Measurements from ENCODE around the gene FRMPD2.
A peak's percentile ranks its signal among the peaks of the same experiment; 100 is the strongest.
"Not testable (repeated sequence)": the region's sequence is repeated elsewhere in the genome, so short reads cannot be mapped to it uniquely, and the experiment has no call there.

Gene FRMPD2

DNA sequence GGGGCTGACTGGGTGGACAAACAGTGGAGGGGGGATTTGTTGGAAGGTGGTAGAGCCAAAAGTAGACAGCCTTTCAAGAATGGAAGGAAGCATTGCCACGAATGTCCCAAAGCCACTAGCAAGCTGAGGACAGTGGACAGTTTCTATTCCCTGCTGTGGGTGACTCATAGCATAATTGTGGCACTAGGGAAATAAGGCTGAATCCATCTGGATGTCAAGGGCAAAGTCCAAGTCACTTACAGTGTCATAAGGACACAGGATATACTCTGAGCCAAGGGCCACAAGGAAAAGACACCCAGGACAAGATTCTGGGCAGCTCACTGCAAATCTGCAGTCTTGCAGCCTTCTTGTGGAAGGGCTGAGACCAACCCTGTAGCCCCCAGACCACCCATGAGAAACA is 79.7 kb downstream of the FRMPD2 start:
- DNase-seq: no peak

DNA sequence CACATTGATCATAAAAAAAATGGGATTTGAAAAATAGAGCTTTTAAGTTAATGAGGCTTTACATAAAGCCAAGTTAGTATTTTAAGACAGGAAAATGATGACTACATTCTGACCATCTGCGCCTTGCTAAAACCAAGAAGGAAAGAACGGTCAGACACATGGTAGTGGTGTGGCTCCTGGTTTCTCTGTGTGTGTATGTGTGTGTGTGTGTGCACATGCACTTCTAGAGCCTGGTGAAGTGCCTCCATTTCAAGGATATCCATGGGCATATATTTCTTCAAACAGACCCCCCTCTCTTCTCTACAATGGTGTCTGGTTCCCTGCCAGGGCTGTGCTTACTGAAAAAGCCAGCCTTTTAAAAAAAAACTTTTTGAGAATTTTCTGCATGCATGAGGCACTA is 80.9 kb downstream of the FRMPD2 start:
- DNase-seq: no peak

DNA sequence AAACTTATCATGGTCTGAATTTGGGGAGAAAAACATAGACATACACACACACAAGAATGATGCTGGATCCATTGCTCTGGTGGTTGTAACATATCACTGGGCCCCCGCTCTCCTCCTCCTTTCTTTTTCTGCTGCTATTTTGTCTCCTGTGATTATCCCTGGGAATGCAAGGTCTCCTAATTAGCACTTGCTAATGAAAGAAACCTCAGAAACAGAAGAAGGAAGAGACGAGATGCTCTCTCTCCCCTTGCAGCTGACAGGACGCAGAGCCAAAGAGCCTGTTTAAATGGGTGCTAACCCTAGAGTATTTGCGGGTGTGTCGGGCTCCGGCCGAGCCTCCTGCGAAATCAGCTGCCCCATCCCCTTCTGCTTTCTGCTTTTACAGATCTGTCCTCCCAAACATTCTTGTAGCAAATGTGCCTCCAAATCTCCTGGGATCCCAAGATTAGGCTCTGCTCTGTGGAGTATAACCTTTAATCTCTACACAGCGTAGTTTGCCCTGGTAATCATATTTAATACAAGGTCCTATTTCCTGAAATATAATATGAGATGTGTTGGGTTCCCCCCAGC is 81.5 kb downstream of the FRMPD2 start:
- no peak for DNase-seq

DNA sequence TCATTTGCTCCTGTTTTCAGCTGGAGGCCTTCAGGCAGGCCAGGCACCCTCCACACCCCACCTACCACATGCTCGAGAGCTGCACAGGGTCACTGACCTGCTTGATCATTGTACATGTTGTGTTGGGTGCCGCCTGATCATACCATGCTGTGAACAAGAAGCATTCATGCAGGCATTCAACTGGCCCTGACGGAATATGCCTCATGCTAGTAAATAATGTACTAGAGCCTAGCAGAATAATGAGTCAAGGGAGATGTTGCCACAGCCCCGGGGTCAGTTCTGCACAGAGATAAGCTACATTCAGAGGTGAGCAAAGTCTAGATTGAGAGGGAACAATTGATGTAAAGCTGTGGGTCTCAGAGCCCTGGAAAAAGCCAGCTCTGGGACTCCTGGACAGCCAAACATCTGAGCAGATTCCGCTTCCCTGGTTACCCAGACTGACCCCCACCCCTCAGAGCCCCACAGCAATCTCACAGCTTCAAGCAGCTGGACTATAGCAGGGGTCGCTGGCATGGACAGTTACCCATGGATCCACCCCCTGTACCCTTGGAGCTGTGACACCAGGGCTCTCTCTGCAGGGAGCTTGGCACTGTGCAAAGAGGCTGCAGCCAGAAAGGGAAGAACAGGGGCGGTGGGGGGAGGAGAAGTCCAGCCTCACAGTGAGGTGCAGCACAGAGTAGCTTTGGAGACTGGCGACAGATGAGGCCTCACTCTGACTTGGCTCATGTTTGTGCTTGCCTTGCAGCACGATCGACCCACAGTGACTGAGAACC is 86.6 kb downstream of the FRMPD2 start:
- no peak for DNase-seq

DNA sequence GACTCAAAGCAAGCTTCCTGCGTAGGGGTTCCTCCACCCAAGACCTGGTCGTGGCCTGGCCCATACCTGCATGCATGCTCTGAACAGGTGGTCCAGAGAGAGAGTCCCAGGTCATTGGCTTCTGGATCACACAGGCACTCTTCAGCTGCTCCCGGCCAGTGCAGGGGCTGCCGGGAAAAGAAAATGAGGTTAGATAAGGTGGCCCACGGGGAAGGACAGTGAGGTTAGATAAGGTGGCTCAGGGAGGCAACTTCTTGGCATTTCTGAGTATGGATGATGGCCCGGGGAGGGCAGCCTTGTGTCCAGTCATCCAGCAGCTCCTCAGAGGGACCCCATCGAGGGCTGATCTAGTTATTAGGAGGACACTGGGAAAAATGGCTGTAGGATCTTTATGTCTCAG is 87.4 kb downstream of the FRMPD2 start:
- DNase-seq: no peak

DNA sequence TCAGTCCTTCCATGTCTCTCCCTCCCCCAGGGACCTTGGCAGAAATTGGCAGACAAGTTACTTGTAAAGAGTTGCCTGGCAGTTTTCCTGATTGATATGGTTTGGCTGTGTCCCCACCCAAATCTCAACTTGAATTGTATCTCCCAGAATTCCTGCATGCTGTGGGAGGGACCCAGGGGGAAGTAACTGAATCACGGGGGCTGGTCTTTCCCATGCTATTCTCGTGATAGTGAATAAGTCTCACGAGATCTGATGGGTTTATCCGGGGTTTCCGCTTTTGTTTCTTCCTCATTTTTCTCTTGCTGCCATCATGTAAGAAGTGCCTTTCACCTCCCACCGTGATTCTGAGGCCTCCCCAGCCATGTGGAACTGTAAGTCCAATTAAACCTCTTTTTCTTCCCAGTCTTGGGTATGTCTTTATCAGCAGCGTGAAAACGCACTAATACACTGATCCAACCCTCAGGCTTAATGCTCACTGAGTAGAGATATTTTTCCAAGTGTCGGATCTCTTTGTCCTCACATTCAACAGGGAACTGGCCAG is 88.2 kb downstream of the FRMPD2 start:
- DNase-seq: not testable (repeated sequence)

DNA sequence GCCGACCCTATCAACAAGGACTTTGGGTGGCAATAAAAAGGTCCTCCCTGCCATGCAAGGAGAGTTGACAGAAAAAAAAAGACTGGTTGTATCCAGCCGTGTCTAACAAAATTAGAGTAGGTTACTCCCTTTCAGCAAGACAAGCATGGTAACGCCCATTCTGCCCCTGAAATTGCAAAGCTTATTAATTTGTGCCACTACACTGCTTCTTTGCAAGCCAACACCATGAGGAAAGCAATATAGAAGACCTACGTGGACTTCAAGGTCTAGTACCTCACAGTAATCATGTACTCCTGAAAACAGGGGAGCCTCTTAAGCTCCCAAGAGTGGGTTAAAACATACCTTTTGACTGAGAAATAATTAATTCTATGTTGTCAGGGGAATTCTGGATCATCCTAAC is 90.3 kb downstream of the FRMPD2 start:
- DNase-seq: no peak

DNA sequence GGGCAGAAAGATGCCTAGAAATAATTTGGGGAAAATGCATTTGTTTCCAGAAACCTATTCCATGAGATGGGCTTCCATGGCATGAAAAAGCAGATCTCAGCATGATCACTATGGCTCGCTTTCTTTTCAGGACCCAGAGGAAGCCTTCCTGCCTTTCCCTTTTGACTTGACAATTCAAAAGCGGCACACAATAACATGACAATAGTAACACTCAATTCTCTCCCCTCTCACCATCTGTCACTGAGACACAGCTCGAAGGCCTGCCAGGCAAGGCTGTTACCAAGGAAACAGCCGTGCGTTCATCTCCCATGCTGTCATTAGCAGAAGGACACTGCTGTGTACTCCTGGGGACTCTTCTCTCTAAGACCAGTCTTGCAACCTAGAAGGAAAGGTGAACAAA is 101.8 kb downstream of the FRMPD2 start:
- DNase-seq: peak; percentile 17

DNA sequence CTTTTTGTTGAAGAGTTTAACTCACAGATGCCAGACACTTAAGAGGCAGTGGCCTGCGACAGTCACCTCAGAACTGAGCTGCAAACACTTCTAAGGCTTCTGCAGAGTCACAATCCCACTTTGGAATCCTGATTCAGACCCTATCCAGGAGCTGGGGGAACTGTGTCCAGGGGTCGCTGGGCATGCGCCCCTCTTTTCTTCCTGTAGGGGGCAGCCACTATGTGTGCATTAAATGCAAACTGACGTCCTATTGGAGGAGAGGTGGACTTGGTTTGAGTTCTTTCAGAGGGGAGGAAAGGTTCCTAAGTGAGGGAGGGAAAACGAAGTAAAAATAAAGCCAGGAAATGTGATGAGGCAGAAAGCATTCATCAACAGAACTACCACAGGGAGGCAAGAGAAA is 113.8 kb downstream of the FRMPD2 start:
- DNase-seq: not testable (repeated sequence)

DNA sequence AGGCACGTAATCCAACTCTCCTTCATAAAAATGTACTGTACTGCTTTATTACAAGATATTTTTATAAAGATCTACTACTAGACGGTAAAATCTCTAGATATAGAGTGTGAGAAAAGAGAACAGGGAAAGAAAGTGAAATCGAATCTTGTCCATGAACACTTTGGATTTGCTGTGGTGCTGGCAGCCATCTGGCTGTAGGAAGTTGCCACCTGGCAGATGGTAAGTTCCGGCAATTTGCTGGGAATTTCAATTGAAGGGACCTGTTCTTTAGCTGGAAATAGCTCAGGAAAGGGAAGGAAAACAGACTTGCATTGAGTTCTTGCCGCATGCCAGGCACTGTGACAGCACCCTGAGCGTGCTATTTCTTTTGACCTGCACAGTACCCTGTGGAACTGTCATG is 114.3 kb downstream of the FRMPD2 start:
- DNase-seq: not testable (repeated sequence)

DNA sequence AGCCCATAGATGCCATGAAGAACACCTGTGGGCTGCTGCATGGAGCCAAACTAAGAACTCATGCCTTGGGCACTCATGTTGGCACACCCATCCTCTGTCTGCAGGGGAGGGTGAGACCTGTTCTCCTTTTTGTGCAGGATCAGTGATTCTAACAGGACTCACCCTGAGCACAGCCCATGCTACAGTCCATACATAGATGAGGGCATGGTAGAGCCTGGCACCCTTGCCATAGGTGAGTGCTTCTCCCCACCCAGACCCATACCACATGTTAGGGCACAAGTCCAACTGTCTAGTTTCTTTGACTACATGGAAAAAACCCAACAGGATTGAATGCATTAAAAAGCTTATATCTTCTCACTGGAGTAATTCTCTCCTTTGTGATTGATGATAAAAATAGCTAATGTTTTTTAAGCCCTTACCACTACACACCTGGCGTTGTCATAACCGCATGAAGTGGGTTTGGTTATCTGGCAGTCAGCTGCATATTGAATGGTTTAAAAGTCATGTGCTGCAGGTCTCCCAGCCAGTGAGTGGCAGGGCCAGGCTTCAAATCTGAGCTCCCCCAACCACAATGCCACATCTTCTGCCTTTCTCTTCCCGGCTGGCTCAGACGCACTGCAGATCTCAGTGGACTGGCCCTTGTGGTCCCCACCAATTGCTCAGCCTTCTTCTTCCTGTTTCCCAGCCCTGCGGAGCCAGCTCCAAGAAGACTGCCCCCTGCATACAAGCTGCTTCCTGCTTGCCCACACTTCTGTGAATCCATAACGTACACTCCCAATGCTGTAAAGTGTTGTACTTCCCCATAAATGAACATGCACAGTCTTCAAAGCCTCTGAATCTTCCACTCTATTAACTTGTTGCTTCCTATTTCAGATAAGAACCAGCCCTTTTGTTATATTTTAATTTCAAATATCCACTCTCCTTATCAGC is 120.0 kb downstream of the FRMPD2 start:
- not testable (repeated sequence) for DNase-seq

DNA sequence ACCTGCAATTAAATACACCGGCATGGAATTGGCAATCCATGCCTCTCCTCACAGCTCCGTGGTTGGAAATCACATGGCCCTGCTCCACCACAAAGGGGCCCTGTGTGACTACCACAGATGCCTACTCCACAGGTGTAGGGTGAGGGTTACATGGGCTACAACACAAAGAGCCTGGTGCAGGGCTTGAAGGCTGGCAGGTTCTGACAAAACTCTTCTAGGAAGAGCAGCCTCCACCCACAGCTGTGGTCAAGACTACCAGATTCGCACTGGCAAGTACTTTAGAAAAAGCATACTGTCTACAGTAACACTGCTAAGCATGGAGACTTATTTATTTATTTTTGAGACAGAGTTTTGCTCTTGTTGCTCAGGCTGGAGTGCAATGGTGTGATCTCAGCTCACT is 126.9 kb downstream of the FRMPD2 start:
- DNase-seq: not testable (repeated sequence)

DNA sequence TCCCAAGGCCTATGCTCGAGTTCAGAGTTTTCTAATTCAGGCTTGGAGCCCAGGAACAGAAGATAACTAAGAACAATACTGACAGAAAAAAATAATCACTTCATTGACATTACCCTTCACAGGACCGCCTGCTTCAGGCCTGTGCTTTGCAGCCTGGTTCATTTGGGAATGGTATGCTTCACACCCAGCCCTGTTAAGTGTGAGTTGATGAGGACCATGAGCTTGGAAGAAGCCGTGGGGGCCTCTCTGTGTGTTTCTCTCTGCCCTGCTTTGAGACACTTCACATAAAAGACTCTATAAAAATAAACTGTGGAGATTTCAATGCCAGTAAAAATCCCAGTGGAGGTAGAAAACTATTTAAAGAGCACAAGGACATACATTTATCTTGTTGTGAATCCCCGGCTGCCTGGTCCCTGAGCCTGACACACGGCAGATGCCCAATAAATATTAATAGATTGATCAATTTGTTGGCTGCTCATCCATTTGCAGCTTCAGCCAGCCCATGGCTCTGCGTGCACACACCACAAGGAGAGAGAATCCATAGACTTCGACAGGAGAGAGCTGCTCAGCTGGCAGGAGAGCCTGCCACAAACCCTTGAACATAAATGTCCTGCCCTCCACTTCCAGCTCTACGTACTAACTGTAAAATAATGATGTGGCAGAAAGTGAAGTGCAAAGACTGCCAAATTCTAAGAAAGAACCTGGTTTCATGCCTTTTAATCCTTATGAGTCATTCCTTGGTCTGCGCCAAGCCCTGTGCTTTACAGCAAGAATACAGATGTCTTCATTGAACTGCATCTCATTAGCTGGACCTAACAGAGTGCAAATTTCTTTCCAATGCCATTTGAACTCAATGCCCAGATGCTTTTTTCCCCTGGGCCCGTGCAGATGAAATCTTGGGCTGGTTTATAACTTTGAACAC is 130.5 kb downstream of the FRMPD2 start:
- DNase-seq: not testable (repeated sequence)

DNA sequence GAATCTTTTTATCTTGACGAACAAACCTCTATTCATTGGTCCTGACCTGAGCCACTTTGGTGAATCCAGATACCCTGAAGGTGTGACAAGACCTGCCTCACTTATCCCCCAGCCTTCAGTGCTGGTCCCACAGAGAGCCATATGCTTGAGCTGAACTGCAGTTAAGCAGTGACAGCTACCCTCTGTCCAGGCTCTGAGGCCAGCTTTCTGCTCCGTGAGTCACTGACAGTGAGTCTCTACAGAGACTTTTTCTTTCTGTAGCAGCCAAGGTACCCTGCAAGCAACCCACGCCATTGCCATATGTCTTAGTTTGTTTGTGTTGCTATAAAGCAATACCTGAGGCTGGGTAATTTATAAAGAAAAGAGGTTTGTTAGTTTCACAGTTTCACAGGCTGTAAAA is 133.5 kb downstream of the FRMPD2 start:
- not testable (repeated sequence) for DNase-seq

DNA sequence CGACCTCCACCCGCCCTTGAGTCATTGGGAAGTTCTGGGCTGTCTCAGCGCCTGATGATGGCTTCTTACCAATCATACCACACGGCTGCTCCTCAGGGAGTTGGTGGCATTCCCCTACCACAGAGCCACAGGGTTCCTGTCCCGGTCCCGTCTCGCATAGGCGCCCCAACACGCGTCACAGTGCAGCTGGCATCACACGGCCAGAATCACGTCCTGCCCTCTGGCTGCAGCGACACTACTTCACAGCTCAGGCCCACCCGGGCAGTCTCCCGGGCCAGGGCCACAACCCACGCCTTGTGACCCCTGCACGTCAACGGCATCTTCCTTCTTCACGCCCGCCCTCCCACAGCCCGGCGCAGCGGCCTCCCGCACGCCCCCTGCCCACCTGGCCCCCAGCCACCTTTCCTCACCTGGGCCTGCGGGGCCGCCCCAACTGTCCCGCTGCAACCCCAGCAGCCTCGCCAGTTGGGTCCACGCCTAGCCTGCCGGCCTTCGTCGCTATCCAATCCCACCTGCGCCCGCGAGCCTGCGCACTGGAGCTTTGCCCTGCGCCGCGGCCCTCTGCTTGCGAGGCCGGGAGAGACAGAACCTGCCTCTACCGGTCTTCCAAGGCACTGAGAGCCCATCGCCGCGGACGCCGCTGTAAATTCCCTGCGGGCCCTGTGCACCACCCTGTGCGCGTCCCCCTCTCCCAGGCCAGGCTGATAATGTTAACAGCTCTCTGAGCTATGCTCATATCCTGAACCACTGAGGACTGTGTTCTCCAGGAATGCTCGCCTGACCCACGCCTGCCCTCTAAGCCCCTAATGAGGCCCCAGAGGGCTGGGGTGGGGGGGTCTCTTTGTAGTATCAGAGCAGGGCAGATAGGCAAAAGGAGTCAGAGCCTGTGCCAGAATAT is 134.3 kb downstream of the FRMPD2 start:
- not testable (repeated sequence) for DNase-seq

DNA sequence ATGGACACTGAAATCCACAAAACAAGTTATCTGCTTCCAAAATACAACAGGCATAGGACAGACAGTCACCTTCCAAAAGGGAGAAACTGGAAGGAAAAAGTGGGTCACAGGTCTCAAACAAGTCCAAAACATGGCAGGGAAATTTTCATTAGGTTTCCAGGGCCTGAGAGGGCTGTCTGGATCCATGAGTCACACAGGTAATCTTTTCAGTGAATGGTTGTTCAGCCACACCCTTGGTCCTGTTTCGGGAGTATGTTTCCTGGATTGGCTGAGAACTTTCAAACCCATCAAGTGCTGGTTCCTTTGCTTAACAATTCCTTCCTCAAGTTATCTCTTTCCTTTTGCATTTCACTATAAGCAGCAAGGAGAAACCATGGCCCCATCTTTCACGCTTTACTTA is 145.5 kb downstream of the FRMPD2 start:
- not testable (repeated sequence) for DNase-seq

DNA sequence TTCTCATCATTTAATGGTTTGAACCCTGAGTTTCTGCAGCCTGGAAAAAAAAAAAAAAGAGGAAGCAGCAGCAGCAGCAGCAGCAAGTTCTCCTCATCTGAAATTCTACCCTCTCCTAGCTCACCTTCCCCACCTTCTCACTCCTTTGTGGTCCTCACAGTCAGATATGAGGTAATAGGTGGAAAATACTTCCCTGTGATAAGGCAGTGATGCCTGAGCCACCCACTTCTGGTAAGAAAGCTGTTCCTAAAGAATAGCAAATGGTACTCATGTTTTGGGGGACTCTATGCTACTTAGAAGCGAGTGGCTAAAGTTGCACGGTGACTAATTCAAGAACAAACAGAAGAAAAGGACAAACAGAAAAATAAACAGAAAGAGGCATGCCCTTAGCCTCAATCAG is 148.2 kb downstream of the FRMPD2 start:
- not testable (repeated sequence) for DNase-seq

DNA sequence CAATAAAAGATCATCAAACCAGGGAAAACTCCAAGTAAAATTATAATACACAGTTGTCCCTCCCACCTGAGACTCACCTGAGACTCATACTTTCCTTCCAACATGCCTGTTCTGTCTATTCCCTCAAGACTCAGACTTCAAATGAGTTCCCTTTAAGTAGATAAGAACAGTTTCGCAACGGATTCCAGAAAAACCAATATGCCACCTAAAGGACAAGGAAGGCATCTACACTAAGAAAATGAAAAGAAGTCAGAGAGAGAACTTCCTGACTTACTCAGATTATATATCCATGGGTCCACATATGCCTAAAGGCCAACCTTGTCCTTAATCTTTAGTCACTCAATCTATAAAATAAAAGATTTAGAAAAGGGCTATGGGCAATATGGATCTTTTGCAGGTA is 148.9 kb downstream of the FRMPD2 start:
- DNase-seq: not testable (repeated sequence)

DNA sequence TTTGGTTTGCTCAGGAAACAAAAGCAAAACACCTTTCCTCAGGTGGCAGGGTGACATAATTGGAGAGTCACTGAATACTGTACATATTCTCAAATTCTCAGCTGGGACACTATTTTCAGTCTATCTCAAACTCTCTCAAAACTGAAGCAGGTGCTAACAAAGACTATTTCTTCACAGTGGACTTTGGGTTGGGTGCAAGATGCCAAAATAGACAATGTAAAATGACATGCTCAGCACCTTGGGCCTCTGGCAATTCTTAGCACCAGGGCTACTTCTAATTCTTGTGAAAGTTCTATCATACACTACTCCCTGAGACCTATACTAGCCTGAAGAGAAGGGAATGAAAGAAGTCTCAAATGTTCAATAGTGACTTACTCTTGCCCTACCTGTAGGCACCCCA is 151.9 kb downstream of the FRMPD2 start:
- DNase-seq: not testable (repeated sequence)

DNA sequence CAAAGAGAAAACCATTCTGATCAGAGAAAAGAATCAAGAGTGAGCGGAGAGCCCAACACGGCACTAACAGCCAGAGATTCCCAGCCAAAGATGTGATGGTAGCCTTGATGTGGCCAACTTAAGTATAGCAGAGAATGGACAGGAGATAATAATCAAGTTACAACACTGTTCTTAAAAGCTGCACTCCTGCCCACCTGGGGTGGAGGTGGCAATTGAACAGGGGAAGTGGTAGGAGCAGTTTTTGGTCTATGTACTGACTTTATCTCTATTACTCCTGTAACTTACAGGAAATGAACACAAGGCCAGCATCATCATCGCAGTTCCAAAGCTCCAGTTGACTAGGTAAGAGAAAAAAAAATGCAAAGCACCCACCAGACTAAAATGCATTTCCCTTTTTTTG is 164.2 kb downstream of the FRMPD2 start:
- not testable (repeated sequence) for DNase-seq
